ENCODE measurements around the gene DIP2C. TPM values are rescaled to one million over a fixed set of nuclear protein-coding genes. Genes with fewer than 3 reads are reported as not detected.

Gene DIP2C
- total RNA-seq, 1 experiment from 2014 or later, result 11.0 TPM

- no peak overlapping the region for H3K4me3 Mint-ChIP-seq
- POLR2A ChIA-PET, result no interaction called here
- H3K27me3 Mint-ChIP-seq (ENCODE audit: low read depth), result no peaks in the 10 kb centered on the region
- TF ChIP-seq OVOL2 (CRISPR knock-in tag; IDR thresholded peaks at IDR 0.05; ENCODE audit: borderline replicate concordance), result no peak
- TF ChIP-seq ATF1 (CRISPR knock-in tag; IDR thresholded peaks at IDR 0.05), result no peak
- ATAC-seq, result no peak
- DNase-seq (ENCODE audit: low spot score), result no peak
- H3K36me3 Mint-ChIP-seq, result peaks cover under 1% of the 10 kb centered on the region; the same call in 1 of the 2 replicates
- CTCF ChIA-PET, result interaction anchor here (1.2 kb wide), 1 partner anchor 130 kb away, joined by 3 read pairs; no protein-coding TSS in a partner anchor
- no peak overlapping the region for H3K27ac Mint-ChIP-seq
- H3K4me1 Mint-ChIP-seq, result peaks cover 4% of the 10 kb centered on the region; the same call in 1 of the 2 replicates
- peaks cover 1% of the 10 kb centered on the region for H3K9me3 Mint-ChIP-seq
Observed at GRCh38 chr10:677038-677437, 12.4 kb downstream of the DIP2C start.

- no peak for DNase-seq (ENCODE audit: low spot score)
- CTCF ChIA-PET, result interaction anchor here (1.0 to 1.2 kb wide), 2 partner anchors 129 to 134 kb away, joined by 3 read pairs; no protein-coding TSS in a partner anchor
- TF ChIP-seq STAT6 (CRISPR knock-in tag; conservative IDR thresholded peaks at IDR 0.05; ENCODE audit: low read depth) (no peak), GABPB1 (CRISPR knock-in tag; IDR thresholded peaks at IDR 0.05) (no peak), EMX1 (CRISPR knock-in tag; IDR thresholded peaks at IDR 0.05) (no peak), MLX (CRISPR knock-in tag; IDR thresholded peaks at IDR 0.05) (no peak), PRDM15 (CRISPR knock-in tag; IDR thresholded peaks at IDR 0.05) (no peak), PRRX2 (CRISPR knock-in tag; IDR thresholded peaks at IDR 0.05) (no peak), ARID4B (CRISPR knock-in tag; IDR thresholded peaks at IDR 0.05; ENCODE audit: borderline replicate concordance) (no peak), ERG (CRISPR knock-in tag; IDR thresholded peaks at IDR 0.05) (no peak), ZNF121 (CRISPR knock-in tag; IDR thresholded peaks at IDR 0.05) (no peak), AFF4 (CRISPR knock-in tag; IDR thresholded peaks at IDR 0.05; ENCODE audit: borderline replicate concordance) (no peak), ZNF423 (CRISPR knock-in tag; IDR thresholded peaks at IDR 0.05) (no peak), JAZF1 (CRISPR knock-in tag; IDR thresholded peaks at IDR 0.05) (no peak), ESRRA (CRISPR knock-in tag; IDR thresholded peaks at IDR 0.05; ENCODE audit: borderline replicate concordance) (no peak), FOXP4 (CRISPR knock-in tag; IDR thresholded peaks at IDR 0.05) (no peak)
Observed at GRCh38 chr10:676178-676577, 13.3 kb downstream of the DIP2C start.

More at GRCh38 chr10:676178-676577, 13.3 kb downstream of the DIP2C start:
- peaks cover 3% of the 10 kb centered on the region; the same call in 1 of the 2 replicates for H3K36me3 Mint-ChIP-seq
- no peak overlapping the region for H3K27ac Mint-ChIP-seq
- H3K4me3 Mint-ChIP-seq, result no peak overlapping the region
- peaks cover 4% of the 10 kb centered on the region; the same call in 1 of the 2 replicates for H3K4me1 Mint-ChIP-seq
- POLR2A ChIA-PET, result no interaction called here
- ATAC-seq, result no peak
- H3K9me3 Mint-ChIP-seq, result peaks cover 4% of the 10 kb centered on the region
- no peaks in the 10 kb centered on the region for H3K27me3 Mint-ChIP-seq (ENCODE audit: low read depth)

Measured in WTC11 (cell line).